GM20000 (cell line): ENCODE results near the gene GFOD2.

ENCODE experiments used
- DNase-seq: peaks from one replicate; pipeline ENCODE4 v3.0.0; 2012; ENCODE audit warnings: low spot score
- CTCF ChIP-seq: IDR thresholded peaks from 2 replicates; pipeline ENCODE4 v1.5.1; 2012; ENCODE audit warnings: mild to moderate bottlenecking, control low read depth; ENCODE audit errors: extremely low read depth, missing control alignments

The GFOD2 gene

DNA sequence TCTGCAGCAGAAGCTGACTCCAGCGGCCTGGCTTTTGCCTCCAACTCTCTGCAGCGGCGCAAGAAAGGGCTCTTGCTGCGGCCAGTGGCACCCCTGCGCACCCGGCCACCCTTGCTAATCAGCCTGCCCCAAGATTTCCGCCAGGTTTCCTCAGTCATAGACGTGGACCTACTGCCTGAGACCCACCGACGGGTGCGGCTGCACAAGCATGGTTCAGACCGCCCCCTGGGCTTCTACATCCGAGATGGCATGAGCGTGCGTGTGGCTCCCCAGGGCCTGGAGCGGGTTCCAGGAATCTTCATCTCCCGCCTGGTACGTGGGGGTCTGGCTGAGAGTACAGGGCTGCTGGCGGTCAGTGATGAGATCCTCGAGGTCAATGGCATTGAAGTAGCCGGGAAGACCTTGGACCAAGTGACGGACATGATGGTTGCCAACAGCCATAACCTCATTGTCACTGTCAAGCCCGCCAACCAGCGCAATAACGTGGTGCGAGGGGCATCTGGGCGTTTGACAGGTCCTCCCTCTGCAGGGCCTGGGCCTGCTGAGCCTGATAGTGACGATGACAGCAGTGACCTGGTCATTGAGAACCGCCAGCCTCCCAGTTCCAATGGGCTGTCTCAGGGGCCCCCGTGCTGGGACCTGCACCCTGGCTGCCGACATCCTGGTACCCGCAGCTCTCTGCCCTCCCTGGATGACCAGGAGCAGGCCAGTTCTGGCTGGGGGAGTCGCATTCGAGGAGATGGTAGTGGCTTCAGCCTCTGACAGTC lies 57.0 kb downstream of the GFOD2 start:
- TF ChIP-seq CTCF = no peak
- no peak for DNase-seq

DNA sequence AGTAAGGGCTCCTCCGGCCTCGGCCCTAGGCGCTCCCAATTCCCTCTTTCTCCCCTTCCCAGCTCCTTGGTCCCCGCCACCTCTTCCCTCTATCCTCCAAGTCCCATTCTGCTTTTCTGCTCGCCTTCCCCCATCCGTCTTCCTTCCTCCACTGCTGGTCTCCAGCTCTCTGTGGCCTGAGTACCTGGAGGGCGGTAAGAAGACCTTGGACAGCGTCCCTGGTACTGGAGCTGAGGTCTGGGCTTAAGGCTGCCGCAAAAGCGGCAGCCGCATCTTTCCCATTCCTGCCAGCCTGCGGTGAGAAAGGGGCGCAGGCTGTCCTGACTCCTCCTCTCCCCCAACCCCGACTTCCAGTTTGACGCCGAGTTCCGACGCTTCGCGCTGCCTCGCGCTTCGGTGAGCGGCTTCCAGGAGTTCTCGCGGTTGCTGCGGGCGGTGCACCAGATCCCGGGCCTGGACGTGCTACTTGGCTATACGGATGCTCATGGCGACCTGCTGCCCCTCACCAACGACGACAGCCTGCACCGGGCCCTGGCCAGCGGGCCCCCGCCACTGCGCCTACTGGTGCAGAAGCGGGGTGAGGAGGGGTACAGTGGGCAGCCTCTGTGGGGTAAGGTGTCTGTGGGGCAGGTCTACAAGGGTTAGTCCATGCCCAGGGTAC lies 57.9 kb downstream of the GFOD2 start:
- TF ChIP-seq CTCF = no peak
- DNase-seq = no peak

DNA sequence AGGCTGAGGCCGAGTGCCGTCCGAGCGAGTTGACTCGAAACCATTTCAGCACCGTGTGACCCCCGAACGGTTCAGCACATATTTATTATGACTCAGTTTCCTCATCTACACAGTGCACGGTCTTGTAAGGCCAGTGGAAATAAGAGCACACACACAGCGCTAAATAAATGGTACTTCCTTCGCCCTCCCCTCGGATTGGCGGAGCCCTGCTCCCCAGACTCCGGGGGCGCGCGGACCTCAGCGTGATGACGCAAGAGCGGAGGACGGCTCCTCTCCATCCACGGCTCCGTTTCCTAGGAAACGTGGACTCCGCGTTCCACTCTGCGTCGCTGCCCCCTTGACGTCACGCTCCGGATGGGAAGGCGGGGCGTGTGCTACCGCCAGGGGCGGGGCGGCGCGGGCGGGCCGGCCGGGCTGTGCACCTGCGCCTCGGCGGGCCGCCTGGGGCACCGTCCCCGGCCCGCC lies 58.5 kb downstream of the GFOD2 start, which contains the start of gene PARD6A:
Gene PARD6A (plus strand): TSS at position 397 of the 465 bp plus-strand sequence. CDS start 79 bp downstream, outside the sequence.
- TF ChIP-seq CTCF = no peak
- peak; percentile 100 for DNase-seq

GRCh38 chr16:67659675-67660563 lies 59.2 kb downstream of the GFOD2 start, which contains the start of gene ACD:
ACD (minus strand) TSS chr16:67660260; CDS start chr16:67660220, 40 bp downstream.
- peak; percentile 100 for DNase-seq
- TF ChIP-seq CTCF = no peak

GRCh38 chr16:67658849-67659674 lies 60.1 kb downstream of the GFOD2 start:
- no peak for DNase-seq
- no peak for TF ChIP-seq CTCF

- TF ChIP-seq CTCF = no peak
- no peak for DNase-seq
Observed at GRCh38 chr16:67657751-67658518, 61.2 kb downstream of the GFOD2 start.
